HUES64 (cell line): ENCODE data around the gene GTF2IRD1.
"Not testable (repeated sequence)": the region's sequence is repeated elsewhere in the genome, so short reads cannot be mapped to it uniquely, and the experiment has no call there.

Experiments
- H3K27ac ChIP-seq: 2 replicates; pipeline ENCODE4 v1.7.0; 2013; ENCODE audit warnings: low read depth, low read length, inconsistent platforms
- H3K27me3 ChIP-seq: 2 replicates; pipeline ENCODE4 v1.6.1; 2013; ENCODE audit warnings: mild to moderate bottlenecking, low read length; ENCODE audit not compliant: insufficient read depth
- H3K36me3 ChIP-seq: 2 replicates; pipeline ENCODE4 v1.6.1; 2013; ENCODE audit warnings: mild to moderate bottlenecking, low read length; ENCODE audit not compliant: insufficient read depth
- H3K4me1 ChIP-seq: 2 replicates; pipeline ENCODE4 v1.6.1; 2013; ENCODE audit warnings: mild to moderate bottlenecking, low read length, moderate library complexity; ENCODE audit not compliant: insufficient read depth
- H3K4me3 ChIP-seq: 2 replicates; pipeline ENCODE4 v1.5.1; 2013; ENCODE audit warnings: mild to moderate bottlenecking, low read length, moderate library complexity
- H3K9ac ChIP-seq: 2 replicates; pipeline ENCODE4 v1.6.1; 2013; ENCODE audit warnings: mild to moderate bottlenecking, low read depth, low read length
- H3K9me3 ChIP-seq: 2 replicates; pipeline ENCODE4 v1.6.1; 2013; ENCODE audit warnings: low read depth, low read length; ENCODE audit not compliant: insufficient read depth
- WGBS: fragments of 150-250, 120-280 bp; methylation state at CpG from one replicate; pipeline ENCODE4 v1.1.7; 2013; ENCODE audit warnings: missing lambda C conversion rate; 5-methylcytosine and 5-hydroxymethylcytosine counted together

GTF2IRD1 gene

DNA sequence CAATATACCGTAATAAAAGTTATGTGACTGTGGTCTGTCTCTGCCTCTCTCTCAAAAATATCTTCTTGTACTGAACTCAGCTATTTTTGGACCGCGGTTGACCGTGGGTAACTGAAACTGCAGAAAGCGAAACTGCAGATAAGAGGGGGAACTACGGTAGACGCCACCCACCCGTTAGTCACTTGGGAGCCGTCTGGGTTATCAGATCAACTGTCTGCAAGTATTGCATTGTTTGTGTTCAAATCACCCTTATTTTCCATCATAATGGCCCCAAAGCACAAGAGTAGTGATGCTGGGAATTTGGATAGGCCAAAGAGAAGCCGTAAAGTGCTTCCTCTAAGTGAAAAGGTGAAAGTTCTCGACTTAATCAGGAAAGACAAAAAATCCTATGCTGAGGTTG lies 196.3 kb downstream of the GTF2IRD1 start:
- 22% methylated on average over 8 of the region's 11 CpGs for WGBS
- Histone ChIP-seq H3K27ac (peak overlapping the region; percentile 57; the same call in 1 of the 2 replicates), H3K4me1 (peaks cover 23% of the 10 kb centered on the region), H3K4me3 (peak overlapping the region; percentile 34; the same call in 1 of the 2 replicates)
- H3K27me3 ChIP-seq, H3K9me3 ChIP-seq, H3K9ac ChIP-seq, H3K36me3 ChIP-seq: not testable (repeated sequence)

DNA sequence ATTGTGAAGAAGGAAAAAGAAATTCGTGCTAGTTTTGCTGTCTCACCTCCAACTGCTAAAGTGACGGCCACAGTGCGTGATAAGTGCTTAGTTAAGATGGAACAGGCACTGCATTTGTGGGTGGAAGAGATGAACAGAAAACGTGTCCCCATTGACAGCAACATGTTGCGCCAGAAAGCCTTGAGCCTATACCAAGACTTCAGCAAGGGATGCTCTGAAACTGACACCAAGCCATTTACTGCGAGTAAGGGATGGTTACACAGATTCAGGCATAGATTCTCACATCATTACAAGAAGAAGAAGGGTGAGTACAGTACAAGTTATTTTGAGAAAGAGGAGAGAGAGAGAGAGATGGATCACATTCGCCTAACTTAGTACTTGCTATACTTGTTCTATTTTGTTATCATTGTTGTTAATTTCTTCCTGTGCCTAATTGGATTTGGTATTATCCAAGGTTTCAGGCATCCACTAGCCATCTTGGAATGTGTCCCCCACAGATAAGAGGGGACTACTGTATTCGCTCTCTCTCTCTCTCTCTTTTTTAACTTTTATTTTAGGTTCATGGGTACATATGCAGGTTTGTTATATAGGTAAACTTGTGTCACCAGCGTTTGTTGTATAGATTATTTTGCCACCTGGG lies 196.9 kb downstream of the GTF2IRD1 start:
- H3K9me3 ChIP-seq, H3K27me3 ChIP-seq, H3K36me3 ChIP-seq, H3K9ac ChIP-seq: not testable (repeated sequence)
- WGBS = 63% methylated on average over 5 of the region's 9 CpGs
- H3K4me1 ChIP-seq = peaks cover 29% of the 10 kb centered on the region
- peak overlapping the region; percentile 14; the same call in 1 of the 2 replicates for H3K27ac ChIP-seq
- peak overlapping the region; percentile 34 for H3K4me3 ChIP-seq

DNA sequence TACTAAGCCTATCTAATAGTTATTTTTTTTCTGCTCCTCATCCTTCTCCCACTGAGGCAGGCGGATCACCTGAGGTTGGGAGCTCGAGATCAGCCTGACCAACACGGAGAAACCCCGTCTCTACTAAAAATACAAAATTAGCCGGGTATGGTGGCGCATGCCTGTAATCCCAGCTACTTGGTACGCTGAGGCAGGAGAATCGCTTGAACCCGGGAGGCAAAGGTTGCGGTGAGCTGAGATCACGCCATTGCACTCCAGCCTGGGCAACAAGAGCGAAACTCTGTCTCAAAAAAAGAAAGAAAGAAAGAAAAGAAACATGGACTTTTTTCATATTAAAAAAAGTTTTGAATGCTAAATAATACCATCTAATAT lies 197.4 kb downstream of the GTF2IRD1 start:
- Histone ChIP-seq H3K4me3 (peak overlapping the region; percentile 34; the same call in 1 of the 2 replicates), H3K4me1 (peaks cover 34% of the 10 kb centered on the region)
- not testable (repeated sequence) for H3K36me3 ChIP-seq, H3K27me3 ChIP-seq, H3K9me3 ChIP-seq, H3K27ac ChIP-seq, H3K9ac ChIP-seq
- 89% methylated on average over 11 of the region's 12 CpGs for WGBS
